ENCODE measurements around the gene SCP2. TPM values are rescaled to one million over a fixed set of nuclear protein-coding genes. Genes with fewer than 3 reads are reported as not detected.

The SCP2 gene
- total RNA-seq, 3 donors from 2014 or later, result 97.3 to 144 (median 139) TPM

GRCh38 chr1:52913537-52913936 lies 13.5 kb upstream of the SCP2 start:
- Histone ChIP-seq H3K36me3 (no peaks in the 10 kb centered on the region), H3K4me1 (no peaks in the 10 kb centered on the region), H3K4me3 (no peak overlapping the region), H3K27ac (no peak overlapping the region), H3K27me3 (no peaks in the 10 kb centered on the region), H3K9me3 (no peaks in the 10 kb centered on the region)
- no peak for TF ChIP-seq CTCF (IDR thresholded peaks at IDR 0.05)
- no peak for DNase-seq (ENCODE audit: low spot score in 2 of 2)
- intact Hi-C loops (cut with DNase I; ENCODE audit: low total_unique reads), result loop anchor here (5.0 kb wide), 1 partner anchor 1439 kb away; no protein-coding TSS in a partner anchor

- intact Hi-C loops (cut with DNase I; ENCODE audit: low total_unique reads), result loop anchor here (5.0 kb wide), 1 partner anchor 1438 kb away; no protein-coding TSS in a partner anchor
- no peak overlapping the region for H3K27ac ChIP-seq
- no peaks in the 10 kb centered on the region for H3K27me3 ChIP-seq
- DNase-seq (ENCODE audit: low spot score in 2 of 2), result no peak
- no peaks in the 10 kb centered on the region for H3K9me3 ChIP-seq
- H3K36me3 ChIP-seq, result no peaks in the 10 kb centered on the region
- H3K4me1 ChIP-seq, result no peaks in the 10 kb centered on the region
- TF ChIP-seq POLR2A (IDR thresholded peaks at IDR 0.05) (no peak), POLR2AphosphoS5 (IDR thresholded peaks at IDR 0.05) (no peak), CTCF (IDR thresholded peaks at IDR 0.05) (no peak)
- no peak overlapping the region for H3K4me3 ChIP-seq
Observed at GRCh38 chr1:52914463-52914862, 12.6 kb upstream of the SCP2 start.

DNA sequence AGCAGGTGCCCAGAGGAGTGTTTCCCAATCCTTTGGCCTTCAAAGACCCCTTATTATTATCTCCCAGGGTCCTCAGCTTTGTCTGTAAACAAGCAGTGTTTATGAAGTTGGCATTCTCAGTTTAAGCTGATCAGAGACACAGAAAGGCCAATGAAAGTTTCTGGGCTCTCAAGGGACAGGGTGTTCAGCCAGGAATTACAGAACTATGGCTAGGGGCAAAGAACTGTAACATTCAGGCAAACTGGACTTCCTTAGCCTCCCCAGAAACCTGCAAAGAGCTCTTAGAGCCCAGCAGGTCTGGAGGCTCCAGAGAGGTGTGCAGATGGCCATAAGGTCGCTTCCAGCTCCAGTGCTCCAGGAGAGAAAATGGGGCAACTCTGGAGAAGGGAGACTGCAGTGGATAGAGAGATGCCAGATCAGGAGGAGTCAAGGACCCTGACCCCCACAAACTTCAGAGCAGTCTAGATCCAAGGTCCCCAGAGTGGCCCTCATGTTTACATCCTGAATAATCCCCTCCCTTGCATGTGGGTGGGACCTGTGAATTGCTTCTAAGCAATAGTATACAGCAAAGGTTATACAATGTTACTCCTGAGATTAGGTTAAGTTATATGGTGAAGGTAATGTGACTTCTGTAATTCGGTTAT lies 11.7 kb upstream of the SCP2 start:
- no peaks in the 10 kb centered on the region for H3K36me3 ChIP-seq
- no peak overlapping the region for H3K4me3 ChIP-seq
- no peaks in the 10 kb centered on the region for H3K27me3 ChIP-seq
- no peak for DNase-seq (ENCODE audit: low spot score in 2 of 2)
- H3K4me1 ChIP-seq, result no peaks in the 10 kb centered on the region
- intact Hi-C loops (cut with DNase I; ENCODE audit: low total_unique reads), result no loop called here
- no peak overlapping the region for H3K27ac ChIP-seq
- TF ChIP-seq POLR2A (IDR thresholded peaks at IDR 0.05), result no peak
- TF ChIP-seq CTCF (IDR thresholded peaks at IDR 0.05), result no peak
- TF ChIP-seq POLR2AphosphoS5 (IDR thresholded peaks at IDR 0.05), result no peak
- H3K9me3 ChIP-seq, result no peaks in the 10 kb centered on the region

DNA sequence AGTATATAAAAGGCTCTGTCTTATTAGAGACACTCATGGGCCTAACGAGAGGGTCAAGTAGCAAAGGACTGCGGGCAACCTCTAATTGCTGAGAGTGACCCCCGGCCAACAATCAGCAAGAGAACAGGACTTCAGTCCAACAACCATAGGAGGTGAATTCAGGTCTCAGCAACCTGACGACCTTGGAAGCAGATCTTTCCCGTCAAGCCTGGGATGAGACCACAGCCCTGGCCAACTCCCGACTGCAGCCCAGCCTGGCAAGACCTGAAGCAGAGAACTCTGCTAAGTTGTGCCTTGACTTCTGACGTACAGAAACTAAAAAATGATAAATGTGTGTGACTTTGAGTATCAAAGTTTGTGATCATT lies 11.2 kb upstream of the SCP2 start:
- Histone ChIP-seq H3K4me1 (no peaks in the 10 kb centered on the region), H3K27ac (peak overlapping the region in 1 of 2 donors; percentile 17), H3K4me3 (no peak overlapping the region), H3K27me3 (no peaks in the 10 kb centered on the region), H3K36me3 (no peaks in the 10 kb centered on the region), H3K9me3 (no peaks in the 10 kb centered on the region)
- DNase-seq (ENCODE audit: low spot score in 2 of 2), result no peak
- TF ChIP-seq POLR2AphosphoS5 (IDR thresholded peaks at IDR 0.05) (no peak), CTCF (IDR thresholded peaks at IDR 0.05) (no peak)
- intact Hi-C loops (cut with DNase I; ENCODE audit: low total_unique reads), result no loop called here

GRCh38 chr1:52916241-52916975 lies 10.7 kb upstream of the SCP2 start:
- Histone ChIP-seq H3K4me3 (no peak overlapping the region), H3K4me1 (no peaks in the 10 kb centered on the region), H3K36me3 (no peaks in the 10 kb centered on the region), H3K27ac (peak overlapping the region in 1 of 2 donors; percentile 17), H3K27me3 (no peaks in the 10 kb centered on the region), H3K9me3 (no peaks in the 10 kb centered on the region)
- no peak for DNase-seq (ENCODE audit: low spot score in 2 of 2)
- intact Hi-C loops (cut with DNase I; ENCODE audit: low total_unique reads), result no loop called here
- no peak for TF ChIP-seq CTCF (IDR thresholded peaks at IDR 0.05)
- TF ChIP-seq POLR2A (IDR thresholded peaks at IDR 0.05), result no peak
- no peak for TF ChIP-seq POLR2AphosphoS5 (IDR thresholded peaks at IDR 0.05)
